GM12878 (cell line): ENCODE results near the gene MEMO1. TPM values are rescaled to one million over a fixed set of nuclear protein-coding genes. Genes with fewer than 3 reads are reported as not detected.
"Not testable (repeated sequence)": the region's sequence is repeated elsewhere in the genome, so short reads cannot be mapped to it uniquely, and the experiment has no call there.

Experiments used
- ATAC-seq: fragments of 200-7000 bp; cut with Tn5 transposase; 3 replicates; pipeline ENCODE4 v1.9.1; 2020; ENCODE audit warnings: mild to moderate bottlenecking, moderate library complexity
- BruUV-seq: library from RNA; stranded (reverse); fragments of 400-500 nt; replicated peaks from 2 replicates; lab custom pipeline; 2021; lab: Mats Ljungman, UMichigan
- CTCF ChIA-PET: fragments of 300-600 bp; sonication (Branson Sonifier 250); formaldehyde crosslinking; extraction: SDS; loops from one replicate; lab custom pipeline; 2021; ENCODE audit warnings: inconsistent platforms; lab: Yijun Ruan, JAX
- POLR2A ChIA-PET: fragments of 350-600 bp; formaldehyde crosslinking; extraction: SDS; loops from one replicate; lab custom pipeline; 2021; ENCODE audit warnings: inconsistent platforms; lab: Charles Lee
- RAD21 ChIA-PET: fragments of 300-600 bp; sonication (Branson Sonifier 250); formaldehyde crosslinking; loops from one replicate; lab custom pipeline; 2023; ENCODE audit warnings: antibody characterized with exemption; ENCODE audit not compliant: unreplicated experiment; lab: Charles Lee
- SMC1A ChIA-PET: fragments of 300-600 bp; sonication (Branson Sonifier 250); formaldehyde crosslinking; loops from one replicate; lab custom pipeline; 2023; ENCODE audit not compliant: unreplicated experiment, uncharacterized antibody; lab: Charles Lee
- DNase-seq: peaks from one replicate; pipeline ENCODE4 v3.0.0-alpha.2; 2011; ENCODE audit warnings: low read depth, low spot score
- FAIRE-seq: peaks from 3 replicates; lab custom pipeline; 2011; peaks lifted over from hg19 to GRCh38; lab: Jason Lieb, UNC
- H2AFZ ChIP-seq: 2 replicates; pipeline ENCODE4 v1.6.0; 2011; ENCODE audit warnings: low read depth, low read length, control low read depth; ENCODE audit not compliant: control insufficient read depth
- H3K27ac ChIP-seq: 2 replicates; pipeline ENCODE4 v1.5.1; 2011; ENCODE audit warnings: control low read depth; ENCODE audit not compliant: control insufficient read depth, insufficient read depth
- H3K27me3 ChIP-seq, 2 experiments: replicated peaks in 1 of 2; 2 replicates each; pipeline versions ENCODE4 v1.6.0 to v1.6.1; 2011; ENCODE audit warnings: low read length in 1 of 2; ENCODE audit not compliant: control insufficient read depth in 2 of 2, insufficient read depth in 2 of 2
- H3K36me3 ChIP-seq, 2 experiments: 2 replicates each; pipeline ENCODE4 v1.5.1; 2011; ENCODE audit warnings: low read length in 1 of 2; ENCODE audit not compliant: control insufficient read depth in 2 of 2, insufficient read depth in 2 of 2
- H3K4me1 ChIP-seq: 2 replicates; pipeline ENCODE4 v1.6.1; 2011; ENCODE audit warnings: mild to moderate bottlenecking, low read length, moderate library complexity, mixed read lengths; ENCODE audit not compliant: control insufficient read depth, insufficient read depth
- H3K4me2 ChIP-seq: 2 replicates; pipeline ENCODE4 v1.6.0; 2011; ENCODE audit warnings: control low read depth; ENCODE audit not compliant: control insufficient read depth, insufficient read depth
- H3K4me3 ChIP-seq: fragments of 200-600 bp; sonication (generic); 2 replicates; pipeline ENCODE4 v1.5.1; 2016
- H3K79me2 ChIP-seq: 2 replicates; pipeline ENCODE4 v1.6.0; 2011; ENCODE audit warnings: low read length; ENCODE audit not compliant: control insufficient read depth, insufficient read depth
- H3K9ac ChIP-seq: 2 replicates; pipeline ENCODE4 v1.8.0; 2011; ENCODE audit warnings: low read length, control low read depth, mixed read lengths; ENCODE audit not compliant: control insufficient read depth, insufficient read depth
- H3K9me3 ChIP-seq: replicated peaks from 3 replicates; pipeline ENCODE4 v1.5.1; 2011; ENCODE audit warnings: mild to moderate bottlenecking, low read length; ENCODE audit not compliant: control insufficient read depth, insufficient read depth
- H4K20me1 ChIP-seq: 2 replicates; pipeline ENCODE4 v1.6.0; 2011; ENCODE audit not compliant: control insufficient read depth, insufficient read depth
- WGBS: methylation state at CpG from one replicate; pipeline ENCODE4 v1.1.6; 2016; ENCODE audit warnings: low lambda C conversion rate; ENCODE audit not compliant: insufficient replicate concordance, insufficient coverage; ENCODE audit errors: missing lambda C conversion rate; 5-methylcytosine and 5-hydroxymethylcytosine counted together
- in situ Hi-C: fragments of 300-500 bp; cut with MboI; formaldehyde crosslinking; loops from 9 replicates; pipeline ENCODE4 v1.14.3; 2018; ENCODE audit warnings: mixed read lengths
- intact Hi-C: fragments of 100-400 bp; cut with micrococcal nuclease; formaldehyde crosslinking; loops from one replicate; pipeline ENCODE4 v1.14.2; 2022; ENCODE audit not compliant: unreplicated experiment
- polyA plus RNA-seq, 11 experiments: library from polyadenylated mRNA; depleted of rRNA in 4 of 11; unstranded in 6 of 11; stranded (reverse) in 5 of 11; fragments of >200 nt; fragmentation: Nextera tagmentation in 4 of 11; fragmentation: Illumina TruSeq in 1 of 11; extraction: Ambion mirVana in 4 of 11; extraction: Trizol in 1 of 11; gene quantifications; 1 replicate in 1 of 11; 2 replicates in 10 of 11; pipeline versions ENCODE4 v1.2.1 to v1.2.3, GENCODE V29; 2011 to 2016; ENCODE audit warnings: inconsistent platforms in 2 of 11, missing spikeins in 2 of 11, low read depth in 1 of 11
- total RNA-seq, 4 experiments: library from RNA; depleted of rRNA in 3 of 4; stranded (reverse); fragments of >200 nt in 3 of 4; fragmentation: Illumina TruSeq in 1 of 4; extraction: Trizol in 1 of 4; gene quantifications; 2 replicates each; pipeline versions ENCODE4 v1.2.1 to v1.2.3, GENCODE V29; 2013 to 2021
- TF ChIP-seq, protein P1 (sequence below): IDR thresholded peaks from 2 replicates; pipeline ENCODE4 v1.6.1; 2012; ENCODE audit warnings: mild to moderate bottlenecking, low read depth, low read length

Gene MEMO1
- total and polyA plus RNA-seq, 10 of the 15 experiments (the other 5 are each of a cell fraction or from before 2014, with no cell fraction given), result 39.8 to 99.1 (median 72.2) TPM

- TF ChIP-seq, protein P1, sequence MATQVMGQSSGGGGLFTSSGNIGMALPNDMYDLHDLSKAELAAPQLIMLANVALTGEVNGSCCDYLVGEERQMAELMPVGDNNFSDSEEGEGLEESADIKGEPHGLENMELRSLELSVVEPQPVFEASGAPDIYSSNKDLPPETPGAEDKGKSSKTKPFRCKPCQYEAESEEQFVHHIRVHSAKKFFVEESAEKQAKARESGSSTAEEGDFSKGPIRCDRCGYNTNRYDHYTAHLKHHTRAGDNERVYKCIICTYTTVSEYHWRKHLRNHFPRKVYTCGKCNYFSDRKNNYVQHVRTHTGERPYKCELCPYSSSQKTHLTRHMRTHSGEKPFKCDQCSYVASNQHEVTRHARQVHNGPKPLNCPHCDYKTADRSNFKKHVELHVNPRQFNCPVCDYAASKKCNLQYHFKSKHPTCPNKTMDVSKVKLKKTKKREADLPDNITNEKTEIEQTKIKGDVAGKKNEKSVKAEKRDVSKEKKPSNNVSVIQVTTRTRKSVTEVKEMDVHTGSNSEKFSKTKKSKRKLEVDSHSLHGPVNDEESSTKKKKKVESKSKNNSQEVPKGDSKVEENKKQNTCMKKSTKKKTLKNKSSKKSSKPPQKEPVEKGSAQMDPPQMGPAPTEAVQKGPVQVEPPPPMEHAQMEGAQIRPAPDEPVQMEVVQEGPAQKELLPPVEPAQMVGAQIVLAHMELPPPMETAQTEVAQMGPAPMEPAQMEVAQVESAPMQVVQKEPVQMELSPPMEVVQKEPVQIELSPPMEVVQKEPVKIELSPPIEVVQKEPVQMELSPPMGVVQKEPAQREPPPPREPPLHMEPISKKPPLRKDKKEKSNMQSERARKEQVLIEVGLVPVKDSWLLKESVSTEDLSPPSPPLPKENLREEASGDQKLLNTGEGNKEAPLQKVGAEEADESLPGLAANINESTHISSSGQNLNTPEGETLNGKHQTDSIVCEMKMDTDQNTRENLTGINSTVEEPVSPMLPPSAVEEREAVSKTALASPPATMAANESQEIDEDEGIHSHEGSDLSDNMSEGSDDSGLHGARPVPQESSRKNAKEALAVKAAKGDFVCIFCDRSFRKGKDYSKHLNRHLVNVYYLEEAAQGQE, result no peak
Observed at GRCh38 chr2:32058130-32058529, 47.3 kb upstream of the MEMO1 start (continued).

- H3K9ac ChIP-seq, H2AFZ ChIP-seq, H3K27me3 ChIP-seq, H3K79me2 ChIP-seq, ATAC-seq, intact Hi-C loops, RAD21 ChIA-PET, H3K4me2 ChIP-seq, FAIRE-seq, in situ Hi-C loops, BruUV-seq, H3K27ac ChIP-seq, H3K9me3 ChIP-seq, H4K20me1 ChIP-seq, CTCF ChIA-PET, H3K4me1 ChIP-seq, H3K36me3 ChIP-seq, H3K4me3 ChIP-seq, DNase-seq: not testable (repeated sequence)
- POLR2A ChIA-PET, result interaction anchor here (1.0 kb wide), 1 partner anchor 8 kb away, joined by 4 read pairs; no protein-coding TSS in a partner anchor
- 83% methylated on average over 3 of the region's 3 CpGs for WGBS
- SMC1A ChIA-PET, result interaction anchor here (0.6 to 1.1 kb wide), 3 partner anchors 9 to 63 kb away, joined by 3 to 5 read pairs (median 3); partner anchors contain the start of genes DPY30 and SPAST
Observed at GRCh38 chr2:32054583-32054982, 43.8 kb upstream of the MEMO1 start.
